Measurements from ENCODE around the gene C11orf58. TPM values are rescaled to one million over a fixed set of nuclear protein-coding genes. Genes with fewer than 3 reads are reported as not detected.

Gene C11orf58
- total RNA-seq, 2 donors from 2014 or later: 162 to 183 TPM

GRCh38 chr11:16769386-16769785 is 30.9 kb downstream of the C11orf58 start:
- Histone ChIP-seq H3K4me3 (ENCODE audit: low read length) (no peak overlapping the region), H3K9ac (ENCODE audit: extremely low read depth, low read length, poor library complexity, severe bottlenecking) (no peak overlapping the region), H3K9me3 (ENCODE audit: control insufficient read depth, low read length) (no peaks in the 10 kb centered on the region), H3K27ac (ENCODE audit: low read depth, low read length) (no peak overlapping the region), H3K36me3 (ENCODE audit: control insufficient read depth, insufficient read depth, low read length) (no peaks in the 10 kb centered on the region), H3K27me3 (ENCODE audit: control insufficient read depth, insufficient read depth, low read length, poor library complexity, severe bottlenecking) (no peaks in the 10 kb centered on the region), H3K4me1 (ENCODE audit: control insufficient read depth, insufficient read depth, low read length) (no peaks in the 10 kb centered on the region)
- Mint-ChIP-seq H3K9me3 (no peaks in the 10 kb centered on the region), H3K4me1 (peaks cover 7% of the 10 kb centered on the region), H3K27me3 (ENCODE audit: insufficient read depth) (no peaks in the 10 kb centered on the region), H3K36me3 (ENCODE audit: low read depth) (no peaks in the 10 kb centered on the region), H3K27ac (no peak overlapping the region), H3K4me3 (no peak overlapping the region)
- no peak for DNase-seq
- TF ChIP-seq CTCF (conservative IDR thresholded peaks at IDR 0.05): no peak
- 60 to 96% methylated on average over 2 to 4 of the region's 4 CpGs for WGBS, 2 experiments (ENCODE audit: insufficient coverage in 1 of 2, insufficient read length in 1 of 2)

- Histone ChIP-seq H3K9ac (ENCODE audit: extremely low read depth, low read length, poor library complexity, severe bottlenecking) (no peak overlapping the region), H3K4me3 (ENCODE audit: low read length) (no peak overlapping the region), H3K27me3 (ENCODE audit: control insufficient read depth, insufficient read depth, low read length, poor library complexity, severe bottlenecking) (no peaks in the 10 kb centered on the region), H3K4me1 (ENCODE audit: control insufficient read depth, insufficient read depth, low read length) (no peaks in the 10 kb centered on the region), H3K27ac (ENCODE audit: low read depth, low read length) (no peak overlapping the region), H3K36me3 (ENCODE audit: control insufficient read depth, insufficient read depth, low read length) (no peaks in the 10 kb centered on the region), H3K9me3 (ENCODE audit: control insufficient read depth, low read length) (no peaks in the 10 kb centered on the region)
- DNase-seq: no peak
- Mint-ChIP-seq H3K4me3 (no peak overlapping the region), H3K27me3 (ENCODE audit: insufficient read depth) (no peaks in the 10 kb centered on the region), H3K36me3 (ENCODE audit: low read depth) (no peaks in the 10 kb centered on the region), H3K27ac (no peak overlapping the region), H3K4me1 (peaks cover 14% of the 10 kb centered on the region), H3K9me3 (no peaks in the 10 kb centered on the region)
- no peak for TF ChIP-seq CTCF (conservative IDR thresholded peaks at IDR 0.05)
- WGBS, 2 experiments (ENCODE audit: insufficient coverage in 1 of 2, insufficient read length in 1 of 2): 85 to 92% methylated on average over 4 to 11 of the region's 11 CpGs
Observed at GRCh38 chr11:16770016-16770415, 31.6 kb downstream of the C11orf58 start.

- no peak for TF ChIP-seq CTCF (conservative IDR thresholded peaks at IDR 0.05)
- Mint-ChIP-seq H3K4me3 (no peak overlapping the region), H3K27ac (no peak overlapping the region), H3K27me3 (ENCODE audit: insufficient read depth) (no peaks in the 10 kb centered on the region), H3K4me1 (peaks cover 14% of the 10 kb centered on the region), H3K9me3 (no peaks in the 10 kb centered on the region), H3K36me3 (ENCODE audit: low read depth) (no peaks in the 10 kb centered on the region)
- no peaks in the 10 kb centered on the region for H3K36me3 ChIP-seq (ENCODE audit: control insufficient read depth, insufficient read depth, low read length)
- DNase-seq: no peak
- 91 to 93% methylated on average over 9 to 12 of the region's 12 CpGs for WGBS, 2 experiments (ENCODE audit: insufficient coverage in 1 of 2, insufficient read length in 1 of 2)
- no peak overlapping the region for H3K27ac ChIP-seq (ENCODE audit: low read depth, low read length)
- H3K9me3 ChIP-seq (ENCODE audit: control insufficient read depth, low read length): no peaks in the 10 kb centered on the region
- H3K4me3 ChIP-seq (ENCODE audit: low read length): no peak overlapping the region
- H3K9ac ChIP-seq (ENCODE audit: extremely low read depth, low read length, poor library complexity, severe bottlenecking): no peak overlapping the region
- no peaks in the 10 kb centered on the region for H3K4me1 ChIP-seq (ENCODE audit: control insufficient read depth, insufficient read depth, low read length)
- H3K27me3 ChIP-seq (ENCODE audit: control insufficient read depth, insufficient read depth, low read length, poor library complexity, severe bottlenecking): no peaks in the 10 kb centered on the region
Observed at GRCh38 chr11:16771350-16772140, 33.1 kb downstream of the C11orf58 start.

Measured in endodermal cell (in vitro differentiated cells).